Measurements from ENCODE around the gene MEGF8. TPM values are rescaled to one million over a fixed set of nuclear protein-coding genes. Genes with fewer than 3 reads are reported as not detected.

Gene MEGF8
- total and polyA plus RNA-seq, 10 of the 15 experiments (the other 5 are each of a cell fraction or from before 2014, with no cell fraction given), result 0.43 to 12.8 (median 2.7) TPM

DNA sequence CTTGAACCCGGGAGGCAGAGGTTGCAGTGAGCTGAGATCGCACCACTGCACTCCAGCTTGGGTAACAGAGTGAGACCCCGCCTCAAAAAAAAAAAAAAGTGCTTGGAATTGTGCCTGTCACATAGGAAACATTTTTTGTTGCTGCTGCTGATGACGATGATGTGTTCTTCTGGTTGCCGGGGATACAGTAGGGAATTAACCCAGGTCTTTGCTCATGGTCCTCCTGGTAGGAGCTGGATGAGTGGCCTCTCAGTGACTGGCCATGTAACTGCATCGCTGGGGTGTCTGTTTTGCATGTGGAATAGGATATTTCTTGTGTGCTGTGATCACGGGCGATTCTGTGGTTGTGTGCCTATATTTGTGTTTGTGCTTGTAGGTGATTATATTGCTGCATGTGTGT lies 69.3 kb downstream of the MEGF8 start:
- FAIRE-seq, result no peak
- 58% methylated on average over 7 of the region's 8 CpGs for WGBS (ENCODE audit: insufficient coverage, insufficient replicate concordance, low lambda C conversion rate, missing lambda C conversion rate)
- peaks cover 5% of the 10 kb centered on the region for H3K79me2 ChIP-seq (ENCODE audit: control insufficient read depth, insufficient read depth, low read length)
- POLR2A ChIA-PET, result interaction anchor here (0.6 kb wide), 1 partner anchor 15 kb away, joined by 6 read pairs; no protein-coding TSS in a partner anchor
- in situ Hi-C loops (cut with MboI) (no loop called here), intact Hi-C loops (cut with micrococcal nuclease; ENCODE audit: unreplicated experiment) (no loop called here)
- BruUV-seq (replicated peaks), result no TSS peak
- no peak for ATAC-seq
- H3K4me3 ChIP-seq, result no peak overlapping the region
- no peaks in the 10 kb centered on the region for H3K9me3 ChIP-seq (replicated peaks; ENCODE audit: control insufficient read depth, insufficient read depth, low read length)
- H3K27me3 ChIP-seq (replicated peaks in 1 of 2; ENCODE audit: control insufficient read depth in 2 of 2, insufficient read depth in 2 of 2, low read length in 1 of 2), result peaks cover 0 to 2% of the 10 kb centered on the region in 2 experiments; a peak in 2 of 4 replicates
- H3K4me2 ChIP-seq (ENCODE audit: control insufficient read depth, insufficient read depth), result no peak overlapping the region
- no peak overlapping the region for H3K9ac ChIP-seq (ENCODE audit: control insufficient read depth, insufficient read depth, low read length)
- H3K36me3 ChIP-seq (ENCODE audit: control insufficient read depth in 2 of 2, insufficient read depth in 2 of 2, low read length in 1 of 2), result no peaks in the 10 kb centered on the region
- RAD21 ChIA-PET (ENCODE audit: unreplicated experiment), result no interaction called here
- TF ChIP-seq, protein P1, sequence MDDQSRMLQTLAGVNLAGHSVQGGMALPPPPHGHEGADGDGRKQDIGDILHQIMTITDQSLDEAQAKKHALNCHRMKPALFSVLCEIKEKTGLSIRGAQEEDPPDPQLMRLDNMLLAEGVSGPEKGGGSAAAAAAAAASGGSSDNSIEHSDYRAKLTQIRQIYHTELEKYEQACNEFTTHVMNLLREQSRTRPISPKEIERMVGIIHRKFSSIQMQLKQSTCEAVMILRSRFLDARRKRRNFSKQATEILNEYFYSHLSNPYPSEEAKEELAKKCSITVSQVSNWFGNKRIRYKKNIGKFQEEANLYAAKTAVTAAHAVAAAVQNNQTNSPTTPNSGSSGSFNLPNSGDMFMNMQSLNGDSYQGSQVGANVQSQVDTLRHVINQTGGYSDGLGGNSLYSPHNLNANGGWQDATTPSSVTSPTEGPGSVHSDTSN (IDR thresholded peaks at IDR 0.05; ENCODE audit: insufficient replicate concordance, low read depth, low read length), result no peak
- TF ChIP-seq, protein P2, sequence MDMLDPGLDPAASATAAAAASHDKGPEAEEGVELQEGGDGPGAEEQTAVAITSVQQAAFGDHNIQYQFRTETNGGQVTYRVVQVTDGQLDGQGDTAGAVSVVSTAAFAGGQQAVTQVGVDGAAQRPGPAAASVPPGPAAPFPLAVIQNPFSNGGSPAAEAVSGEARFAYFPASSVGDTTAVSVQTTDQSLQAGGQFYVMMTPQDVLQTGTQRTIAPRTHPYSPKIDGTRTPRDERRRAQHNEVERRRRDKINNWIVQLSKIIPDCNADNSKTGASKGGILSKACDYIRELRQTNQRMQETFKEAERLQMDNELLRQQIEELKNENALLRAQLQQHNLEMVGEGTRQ (IDR thresholded peaks at IDR 0.05; ENCODE audit: borderline replicate concordance, low read depth, low read length), result no peak
- TF ChIP-seq, protein P3, sequence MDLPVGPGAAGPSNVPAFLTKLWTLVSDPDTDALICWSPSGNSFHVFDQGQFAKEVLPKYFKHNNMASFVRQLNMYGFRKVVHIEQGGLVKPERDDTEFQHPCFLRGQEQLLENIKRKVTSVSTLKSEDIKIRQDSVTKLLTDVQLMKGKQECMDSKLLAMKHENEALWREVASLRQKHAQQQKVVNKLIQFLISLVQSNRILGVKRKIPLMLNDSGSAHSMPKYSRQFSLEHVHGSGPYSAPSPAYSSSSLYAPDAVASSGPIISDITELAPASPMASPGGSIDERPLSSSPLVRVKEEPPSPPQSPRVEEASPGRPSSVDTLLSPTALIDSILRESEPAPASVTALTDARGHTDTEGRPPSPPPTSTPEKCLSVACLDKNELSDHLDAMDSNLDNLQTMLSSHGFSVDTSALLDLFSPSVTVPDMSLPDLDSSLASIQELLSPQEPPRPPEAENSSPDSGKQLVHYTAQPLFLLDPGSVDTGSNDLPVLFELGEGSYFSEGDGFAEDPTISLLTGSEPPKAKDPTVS (IDR thresholded peaks at IDR 0.05; ENCODE audit: low read depth, low read length), result no peak
- no peak for TF ChIP-seq ETV6 (conservative IDR thresholded peaks at IDR 0.05 in 1 of 2, IDR thresholded peaks at IDR 0.05 in 1 of 2; ENCODE audit: borderline replicate concordance in 1 of 2, low read depth in 1 of 2)
- no peak for TF ChIP-seq FOXM1 (IDR thresholded peaks at IDR 0.05; ENCODE audit: low read depth, low read length)
- TF ChIP-seq HDAC2 (IDR thresholded peaks at IDR 0.05), result no peak
- no peak overlapping the region for H2AFZ ChIP-seq (ENCODE audit: control insufficient read depth, low read depth, low read length)
- peaks cover 8% of the 10 kb centered on the region for H3K4me1 ChIP-seq (ENCODE audit: control insufficient read depth, insufficient read depth, low read length)
- SMC1A ChIA-PET (ENCODE audit: uncharacterized antibody, unreplicated experiment), result interaction anchor here (0.7 to 2.9 kb wide), 2 partner anchors 10 to 26 kb away, joined by 3 to 8 read pairs; no protein-coding TSS in a partner anchor
- H4K20me1 ChIP-seq (ENCODE audit: control insufficient read depth, insufficient read depth), result no peaks in the 10 kb centered on the region
- no peak for DNase-seq (ENCODE audit: low read depth, low spot score)
- no peak overlapping the region for H3K27ac ChIP-seq (ENCODE audit: control insufficient read depth, insufficient read depth)
- CTCF ChIA-PET, result interaction anchor here (0.6 kb wide), 1 partner anchor 39 kb away, joined by 4 read pairs; no protein-coding TSS in a partner anchor

All from GM12878 (cell line).